GM15510 (cell line): ENCODE results near the gene PSMC2.

Experiments
- POLR2A ChIP-seq: IDR thresholded peaks from 3 replicates; pipeline ENCODE4 v1.6.1; 2011; ENCODE audit warnings: borderline replicate concordance; ENCODE audit not compliant: insufficient read length; ENCODE audit errors: extremely low read depth

PSMC2 gene

GRCh38 chr7:103347507-103348267 is at the start of gene PSMC2:
PSMC2 (plus strand) TSS chr7:103347643; CDS start chr7:103347712, 69 bp downstream.
- TF ChIP-seq POLR2A, result peak; percentile 53

GRCh38 chr7:103297837-103298179 is 49.6 kb upstream of the PSMC2 start:
- TF ChIP-seq POLR2A, result no peak

GRCh38 chr7:103299660-103300059 is 47.8 kb upstream of the PSMC2 start:
- TF ChIP-seq POLR2A, result no peak

GRCh38 chr7:103301441-103301840 is 46.0 kb upstream of the PSMC2 start:
- TF ChIP-seq POLR2A, result no peak

- no peak for TF ChIP-seq POLR2A
These were observed 39.8 kb upstream of the PSMC2 start for GRCh38 chr7:103307503-103308231.

- no peak for TF ChIP-seq POLR2A
These were observed 32.6 kb upstream of the PSMC2 start for GRCh38 chr7:103314852-103315251.

- no peak for TF ChIP-seq POLR2A
These were observed 31.0 kb upstream of the PSMC2 start for GRCh38 chr7:103316380-103316941.

- TF ChIP-seq POLR2A, result no peak
These were observed 30.4 kb upstream of the PSMC2 start for GRCh38 chr7:103317009-103317408.

- TF ChIP-seq POLR2A, result no peak
These were observed 21.7 kb upstream of the PSMC2 start for GRCh38 chr7:103325744-103326143.

- no peak for TF ChIP-seq POLR2A
These were observed 10.7 kb upstream of the PSMC2 start for GRCh38 chr7:103336761-103337160.

- TF ChIP-seq POLR2A, result no peak
These were observed 8.6 kb upstream of the PSMC2 start for GRCh38 chr7:103338864-103339263.

GRCh38 chr7:103341466-103341865 is 6.0 kb upstream of the PSMC2 start:
- no peak for TF ChIP-seq POLR2A

- no peak for TF ChIP-seq POLR2A
These were observed 4.1 kb upstream of the PSMC2 start for GRCh38 chr7:103343332-103343731.

- no peak for TF ChIP-seq POLR2A
These were observed 3.5 kb upstream of the PSMC2 start for GRCh38 chr7:103343758-103344452.
